Kidney (tissue), 14 donors: Measurements from ENCODE around the gene ING2. TPM values are rescaled to one million over a fixed set of nuclear protein-coding genes. Genes with fewer than 3 reads are reported as not detected.
"Not testable (repeated sequence)": the region's sequence is repeated elsewhere in the genome, so short reads cannot be mapped to it uniquely, and the experiment has no call there.

Source experiments
- DNase-seq, 5 donors: peaks; one replicate each; pipeline ENCODE4 v3.0.0-alpha.2; 2013 to 2020
- FAIRE-seq: peaks from 2 replicates; lab custom pipeline; 2012; peaks lifted over from hg19 to GRCh38; lab: Jason Lieb, UNC
- H3K27ac ChIP-seq, 2 donors: one replicate each; pipeline ENCODE4 v1.7.0; 2013; ENCODE audit warnings: low read depth in 2 of 2, low read length in 2 of 2, inconsistent platforms in 1 of 2
- H3K27me3 ChIP-seq: one replicate; pipeline ENCODE4 v1.7.1; 2013; ENCODE audit warnings: low read length, inconsistent platforms; ENCODE audit not compliant: control insufficient read depth, insufficient read depth
- H3K36me3 ChIP-seq, 3 donors: one replicate each; pipeline versions ENCODE4 v1.7.0 to v1.7.1; 2013; ENCODE audit warnings: low read length in 3 of 3, control low read depth in 1 of 3, inconsistent platforms in 1 of 3; ENCODE audit not compliant: insufficient read depth in 3 of 3, control insufficient read depth in 2 of 3
- H3K4me1 ChIP-seq, 3 donors: one replicate each; pipeline versions ENCODE4 v1.7.0 to v1.7.1; 2013; ENCODE audit warnings: low read length in 3 of 3, inconsistent platforms in 1 of 3, low read depth in 1 of 3; ENCODE audit not compliant: control insufficient read depth in 2 of 3, insufficient read depth in 2 of 3
- H3K4me3 ChIP-seq, 3 donors: one replicate each; pipeline versions ENCODE4 v1.7.0 to v1.8.1; 2013; ENCODE audit warnings: low read length in 3 of 3, control low read depth in 1 of 3, inconsistent platforms in 1 of 3
- H3K9ac ChIP-seq, 3 donors: one replicate each; pipeline versions ENCODE4 v1.7.0 to v1.7.1; 2013; ENCODE audit warnings: low read length in 3 of 3, control low read depth in 1 of 3, inconsistent platforms in 1 of 3
- H3K9me3 ChIP-seq, 3 donors: one replicate each; pipeline versions ENCODE4 v1.7.0 to v1.7.1; 2013; ENCODE audit warnings: low read length in 3 of 3, control low read depth in 1 of 3, inconsistent platforms in 1 of 3; ENCODE audit not compliant: control insufficient read depth in 2 of 3, insufficient read depth in 1 of 3
- intact Hi-C: fragments of 100-400 bp; cut with DNase I; formaldehyde crosslinking; loops from one replicate; pipeline ENCODE4 v1.11.1; 2022
- polyA plus RNA-seq: library from polyadenylated mRNA; stranded (reverse); fragments of 350-450 nt; fragmentation: Illumina TruSeq; extraction: RNeasy Lipid Tissue Mini Kit (QIAGEN cat#74804); gene quantifications from one replicate; pipeline ENCODE4 v1.2.3, GENCODE V29; 2014; ENCODE audit warnings: low read depth, low replicate concordance; ENCODE audit not compliant: insufficient read depth
- total RNA-seq: library from RNA; stranded (reverse); fragmentation: NEBNext Ultra II Directional; extraction: Animal tissue kit (Norgen Biotek cat#: 25700); gene quantifications from one replicate; pipeline ENCODE4 v1.2.1, GENCODE V29; 2021
- TF ChIP-seq, protein P1 (sequence below): IDR thresholded peaks from 3 replicates; pipeline ENCODE4 v1.5.1; 2012; ENCODE audit warnings: mild to moderate bottlenecking, moderate library complexity, borderline replicate concordance; ENCODE audit not compliant: insufficient read depth; ENCODE audit errors: extremely low read depth
- donor health status: control.
- donor health status: control.
- donor health status: control.
- donor health status: control.
- donor health status: control.
- donor health status: DM: yes; HTN: yes; CAD: no.
- donor health status: Normal renal cell carcinoma (clear cell type).

Gene ING2
- total and polyA plus RNA-seq, 2 donors from 2014 or later = 7.8 to 17.3 TPM

DNA sequence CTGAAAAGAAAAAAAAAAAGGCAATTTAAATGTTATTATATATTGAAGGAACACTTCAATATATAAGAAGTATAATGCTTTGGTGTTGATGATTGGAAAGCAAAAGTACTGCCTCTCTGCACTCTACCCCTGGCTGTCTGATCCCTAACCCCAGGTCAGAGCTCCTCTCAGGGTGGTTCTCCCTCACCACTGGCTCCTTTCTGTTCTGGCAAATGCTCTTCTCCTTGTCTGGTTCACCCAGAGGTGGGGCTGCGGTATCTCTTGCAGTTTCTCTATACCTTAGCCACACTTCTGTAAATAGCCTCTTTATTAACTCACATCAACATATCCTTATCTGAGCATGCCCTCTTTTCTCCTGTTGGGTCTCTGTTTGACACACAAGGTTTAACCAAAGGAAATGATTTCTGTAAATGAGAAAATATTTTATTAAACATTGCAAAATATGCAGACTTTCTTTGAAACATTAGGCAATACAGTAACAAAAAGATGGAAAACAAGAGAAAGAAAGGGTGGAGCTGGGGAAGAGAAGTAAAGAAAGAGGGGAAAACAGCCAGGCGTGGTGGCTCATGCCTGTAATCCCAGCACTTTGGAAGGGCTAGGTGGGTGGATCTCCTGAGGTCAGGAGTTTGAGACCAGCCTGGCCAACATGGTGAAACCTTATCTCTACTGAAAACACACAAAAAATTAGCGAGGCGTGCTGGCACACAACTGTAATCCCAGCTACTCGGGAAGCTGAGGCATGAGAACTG, 45.7 kb downstream of the ING2 start:
- Histone ChIP-seq H3K27me3 (no peaks in the 10 kb centered on the region), H3K27ac (no peak overlapping the region), H3K9ac (no peak overlapping the region), H3K36me3 (no peaks in the 10 kb centered on the region), H3K4me1 (no peaks in the 10 kb centered on the region), H3K9me3 (no peaks in the 10 kb centered on the region), H3K4me3 (no peak overlapping the region)
- TF ChIP-seq, protein P1, sequence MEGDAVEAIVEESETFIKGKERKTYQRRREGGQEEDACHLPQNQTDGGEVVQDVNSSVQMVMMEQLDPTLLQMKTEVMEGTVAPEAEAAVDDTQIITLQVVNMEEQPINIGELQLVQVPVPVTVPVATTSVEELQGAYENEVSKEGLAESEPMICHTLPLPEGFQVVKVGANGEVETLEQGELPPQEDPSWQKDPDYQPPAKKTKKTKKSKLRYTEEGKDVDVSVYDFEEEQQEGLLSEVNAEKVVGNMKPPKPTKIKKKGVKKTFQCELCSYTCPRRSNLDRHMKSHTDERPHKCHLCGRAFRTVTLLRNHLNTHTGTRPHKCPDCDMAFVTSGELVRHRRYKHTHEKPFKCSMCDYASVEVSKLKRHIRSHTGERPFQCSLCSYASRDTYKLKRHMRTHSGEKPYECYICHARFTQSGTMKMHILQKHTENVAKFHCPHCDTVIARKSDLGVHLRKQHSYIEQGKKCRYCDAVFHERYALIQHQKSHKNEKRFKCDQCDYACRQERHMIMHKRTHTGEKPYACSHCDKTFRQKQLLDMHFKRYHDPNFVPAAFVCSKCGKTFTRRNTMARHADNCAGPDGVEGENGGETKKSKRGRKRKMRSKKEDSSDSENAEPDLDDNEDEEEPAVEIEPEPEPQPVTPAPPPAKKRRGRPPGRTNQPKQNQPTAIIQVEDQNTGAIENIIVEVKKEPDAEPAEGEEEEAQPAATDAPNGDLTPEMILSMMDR = no peak
- FAIRE-seq (no peak), DNase-seq (no peak)
- intact Hi-C loops = no loop called here

DNA sequence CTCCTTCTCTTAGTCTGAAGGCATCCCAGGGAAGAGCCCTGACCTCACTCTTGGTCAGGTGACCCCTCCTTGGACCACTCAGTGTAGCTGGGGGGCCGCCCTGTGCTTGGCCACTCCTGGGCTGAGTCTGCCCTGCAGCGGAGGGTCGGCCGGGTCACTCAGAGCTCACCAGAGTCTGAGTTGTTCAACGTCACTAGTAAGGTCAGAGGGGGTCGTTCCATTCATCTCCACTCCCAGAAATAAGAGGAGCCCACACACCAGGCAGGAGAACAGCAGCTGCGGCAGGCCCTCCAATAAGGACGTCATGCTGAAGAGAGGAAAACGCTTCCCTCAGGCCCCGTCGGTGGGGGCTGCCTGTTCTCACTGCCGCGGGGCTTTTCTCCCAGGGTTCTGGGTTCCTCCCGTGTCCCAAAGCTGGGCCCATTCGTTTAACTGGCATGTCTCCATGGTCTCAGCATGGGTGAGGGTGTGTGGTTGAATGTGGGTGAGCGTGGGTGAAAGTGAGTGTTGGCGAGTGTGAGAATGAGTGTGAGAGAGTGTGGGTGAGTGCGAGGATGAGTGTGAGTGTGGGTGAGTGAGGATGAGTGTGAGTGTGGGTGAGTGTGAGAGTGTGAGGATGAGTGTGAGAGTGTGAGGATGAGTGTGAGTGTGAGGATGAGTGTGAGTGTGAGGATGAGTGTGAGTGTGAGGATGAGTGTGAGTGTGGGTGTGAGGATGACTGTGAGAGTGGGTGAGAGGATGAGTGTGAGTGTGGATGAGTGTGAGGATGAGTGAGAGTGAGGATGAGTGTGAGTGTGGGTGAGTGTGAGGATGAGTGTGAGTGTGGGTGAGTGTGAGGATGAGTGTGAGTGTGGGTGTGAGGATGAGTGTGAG, 47.7 kb downstream of the ING2 start:
- intact Hi-C loops = no loop called here
- H3K36me3 ChIP-seq = no peaks in the 10 kb centered on the region
- no peaks in the 10 kb centered on the region for H3K9me3 ChIP-seq
- H3K27me3 ChIP-seq = no peaks in the 10 kb centered on the region
- no peak overlapping the region for H3K4me3 ChIP-seq
- DNase-seq = peak in 3 of 5 donors; percentile 26 to 45 (median 31)
- TF ChIP-seq, protein P1 = no peak
- no peak overlapping the region for H3K27ac ChIP-seq
- H3K9ac ChIP-seq = no peak overlapping the region
- no peak for FAIRE-seq
- H3K4me1 ChIP-seq = no peaks in the 10 kb centered on the region

DNA sequence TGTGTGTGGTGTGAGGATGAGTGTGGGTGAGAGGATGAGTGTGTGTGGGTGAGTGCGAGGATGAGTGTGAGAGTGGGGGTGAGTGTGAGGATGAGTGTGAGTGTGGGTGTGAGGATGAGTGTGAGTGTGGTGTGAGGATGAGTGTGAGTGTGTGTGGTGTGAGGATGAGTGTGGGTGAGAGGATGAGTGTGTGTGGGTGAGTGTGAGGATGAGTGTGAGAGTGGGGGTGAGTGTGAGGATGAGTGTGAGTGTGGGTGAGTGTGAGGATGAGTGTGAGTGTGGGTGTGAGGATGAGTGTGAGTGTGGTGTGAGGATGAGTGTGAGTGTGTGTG, 48.3 kb downstream of the ING2 start:
- H3K9ac ChIP-seq, FAIRE-seq, H3K4me3 ChIP-seq, H3K27ac ChIP-seq, H3K36me3 ChIP-seq, H3K27me3 ChIP-seq, H3K4me1 ChIP-seq, H3K9me3 ChIP-seq, DNase-seq, intact Hi-C loops: not testable (repeated sequence)

DNA sequence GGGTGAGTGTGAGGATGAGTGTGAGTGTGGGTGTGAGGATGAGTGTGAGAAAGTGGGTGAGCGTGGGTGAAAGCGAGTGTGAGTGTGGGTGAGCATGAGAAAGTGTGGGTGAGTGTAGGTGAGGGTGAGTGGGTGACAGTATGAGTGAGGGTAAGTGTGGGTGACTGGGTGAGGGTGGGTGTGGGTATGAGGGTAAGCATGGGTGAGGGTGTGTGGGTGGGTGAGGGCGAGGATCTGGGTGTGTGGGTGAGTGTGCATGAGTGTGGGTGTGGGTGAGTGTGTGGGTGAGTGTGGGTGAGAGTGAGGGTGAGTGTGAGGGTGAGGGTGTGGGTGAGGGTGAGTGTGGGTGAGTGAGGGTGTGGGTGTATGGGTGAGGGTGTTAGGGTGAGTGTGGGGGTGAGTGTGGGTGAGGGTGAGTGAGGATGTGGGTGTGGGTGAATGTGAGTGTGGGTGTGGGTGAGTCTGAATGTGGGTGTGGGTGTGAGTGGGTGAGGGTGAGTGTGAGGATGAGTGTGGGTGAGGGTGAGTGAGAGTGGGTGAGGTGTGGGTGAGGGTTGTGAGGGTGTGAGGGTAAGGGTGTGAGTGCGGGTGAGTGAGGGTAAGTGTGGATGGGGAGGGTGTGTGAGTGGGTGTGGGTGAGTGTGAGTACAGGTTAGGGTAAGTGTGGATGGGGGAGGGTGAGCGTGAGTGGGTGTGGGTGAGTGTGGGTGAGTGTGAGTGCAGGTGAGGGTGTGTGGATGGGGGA, 48.9 kb downstream of the ING2 start:
- H3K27me3 ChIP-seq = no peaks in the 10 kb centered on the region
- FAIRE-seq (no peak), DNase-seq (no peak)
- TF ChIP-seq, protein P1 = no peak
- intact Hi-C loops = no loop called here
- H3K9me3 ChIP-seq = no peaks in the 10 kb centered on the region
- H3K9ac ChIP-seq = no peak overlapping the region
- no peak overlapping the region for H3K4me3 ChIP-seq
- no peak overlapping the region for H3K27ac ChIP-seq
- H3K36me3 ChIP-seq = no peaks in the 10 kb centered on the region
- no peaks in the 10 kb centered on the region for H3K4me1 ChIP-seq
